HCT116 (cell line): ENCODE results near the gene CR2. TPM values are rescaled to one million over a fixed set of nuclear protein-coding genes. Genes with fewer than 3 reads are reported as not detected.

Experiments
- ATAC-seq: fragments of 200-7000 bp; cut with Tn5 transposase; 2 replicates; pipeline ENCODE4 v1.9.1; 2020; ENCODE audit warnings: mild to moderate bottlenecking, moderate library complexity
- BruUV-seq: library from RNA; stranded (reverse); fragments of 400-500 nt; replicated peaks from 2 replicates; lab custom pipeline; 2021; lab: Mats Ljungman, UMichigan
- CTCF ChIA-PET: fragments of 300-600 bp; sonication (Branson Sonifier 250); formaldehyde crosslinking; loops from one replicate; lab custom pipeline; 2021; ENCODE audit warnings: antibody characterized with exemption; lab: Charles Lee
- POLR2A ChIA-PET: fragments of 300-600, 350-600 bp; sonication (Branson Sonifier 250); formaldehyde crosslinking; loops from one replicate; lab custom pipeline; 2021; ENCODE audit warnings: antibody characterized with exemption; lab: Charles Lee
- RAD21 ChIA-PET, 2 experiments: fragments of 300-600 bp; sonication (Branson Sonifier 250); formaldehyde crosslinking; loops; one replicate each; lab custom pipeline; 2023; ENCODE audit warnings: low total read pairs in 2 of 2; ENCODE audit not compliant: uncharacterized antibody in 2 of 2, unreplicated experiment in 2 of 2, low non-redundant PET in 1 of 2; lab: Charles Lee
- DNase-seq: peaks from one replicate; pipeline ENCODE4 v3.0.0-alpha.2; 2010; ENCODE audit warnings: low read depth, low spot score
- H2AFZ ChIP-seq: fragments of 200-600 bp; shearing (Covaris generic), sonication (generic); 2 replicates; pipeline ENCODE4 v1.6.1; 2017; ENCODE audit warnings: low read depth, mixed run types, mixed read lengths, antibody characterized with exemption, low read length; ENCODE audit not compliant: poor library complexity, severe bottlenecking
- H3K27ac ChIP-seq: 2 replicates; pipeline ENCODE4 v1.5.1; 2012; ENCODE audit warnings: low read depth, low read length
- H3K27me3 ChIP-seq: fragments of 200-600 bp; sonication (generic); 2 replicates; pipeline ENCODE4 v1.6.1; 2016; ENCODE audit warnings: mixed run types, low read length, mixed read lengths; ENCODE audit not compliant: insufficient read depth
- H3K36me3 ChIP-seq, 2 experiments: fragments of 200-500 bp in 1 of 2; fragments of 200-600 bp in 1 of 2; sonication (Bioruptor generic) in 1 of 2; sonication (generic) in 1 of 2; 2 replicates each; pipeline versions ENCODE4 v1.5.1 to v1.6.1; 2014 to 2016; ENCODE audit warnings: low read length in 2 of 2, inconsistent platforms in 1 of 2, mixed read lengths in 1 of 2, mixed run types in 1 of 2; ENCODE audit not compliant: insufficient read depth in 2 of 2, control insufficient read depth in 1 of 2
- H3K4me1 ChIP-seq, 2 experiments: fragments of 200-600 bp in 1 of 2; sonication (generic) in 1 of 2; 2 replicates each; pipeline versions ENCODE4 v1.5.1 to v1.6.1; 2012 to 2017; ENCODE audit warnings: low read length in 2 of 2, inconsistent platforms in 1 of 2, mild to moderate bottlenecking in 1 of 2, mixed read lengths in 1 of 2, mixed run types in 1 of 2, moderate library complexity in 1 of 2; ENCODE audit not compliant: insufficient read depth in 2 of 2, control insufficient read depth in 1 of 2
- H3K4me2 ChIP-seq: fragments of 200-600 bp; sonication (generic); 2 replicates; pipeline ENCODE4 v1.6.1; 2017; ENCODE audit warnings: mixed run types, low read length, mixed read lengths
- H3K4me3 ChIP-seq, 2 experiments: fragments of 200-600 bp in 1 of 2; sonication (generic) in 1 of 2; replicated peaks in 1 of 2; 2 replicates each; pipeline ENCODE4 v1.5.1; 2011 to 2016; ENCODE audit warnings: low read length in 2 of 2, control low read depth in 1 of 2, low read depth in 1 of 2, mild to moderate bottlenecking in 1 of 2, mixed read lengths in 1 of 2, mixed run types in 1 of 2
- H3K79me2 ChIP-seq: fragments of 200-600 bp; sonication (generic); 2 replicates; pipeline ENCODE4 v1.6.1; 2017; ENCODE audit warnings: mild to moderate bottlenecking, mixed run types, low read length, moderate library complexity, mixed read lengths; ENCODE audit not compliant: insufficient read depth
- H3K9ac ChIP-seq: fragments of 200-600 bp; sonication (generic); 2 replicates; pipeline ENCODE4 v1.6.1; 2016; ENCODE audit warnings: low read length, mixed read lengths
- H3K9me2 ChIP-seq: fragments of 200-600 bp; sonication (generic), shearing (Covaris generic); 2 replicates; pipeline ENCODE4 v1.6.1; 2017; ENCODE audit warnings: mixed run types, mild to moderate bottlenecking, moderate library complexity; ENCODE audit not compliant: insufficient read depth
- H3K9me3 ChIP-seq, 2 experiments: fragments of 200-500 bp in 1 of 2; fragments of 200-600 bp in 1 of 2; sonication (Bioruptor generic) in 1 of 2; sonication (generic) in 1 of 2; 2 replicates each; pipeline ENCODE4 v1.6.1; 2014 to 2017; ENCODE audit warnings: low read length in 2 of 2, mixed read lengths in 2 of 2, inconsistent platforms in 1 of 2, low read depth in 1 of 2, mild to moderate bottlenecking in 1 of 2, mixed run types in 1 of 2, moderate library complexity in 1 of 2; ENCODE audit not compliant: control insufficient read depth in 1 of 2, insufficient read depth in 1 of 2
- H4K20me1 ChIP-seq: fragments of 200-600 bp; sonication (generic), shearing (Covaris generic); 2 replicates; pipeline ENCODE4 v1.6.1; 2017; ENCODE audit warnings: mixed run types, mild to moderate bottlenecking, moderate library complexity; ENCODE audit not compliant: insufficient read depth
- CEBPB ChIP-seq: IDR thresholded peaks from 2 replicates; pipeline ENCODE4 v1.6.1; 2012; ENCODE audit warnings: low read depth
- ELF1 ChIP-seq: IDR thresholded peaks from 2 replicates; pipeline ENCODE4 v1.6.1; 2012; ENCODE audit warnings: low read depth, borderline replicate concordance
- EZH2 ChIP-seq: fragments of 200-600 bp; sonication (generic); IDR thresholded peaks from 2 replicates; pipeline ENCODE4 v1.6.1; 2017; ENCODE audit warnings: antibody characterized with exemption, mixed run types
- FOSL1 ChIP-seq: IDR thresholded peaks from 2 replicates; pipeline ENCODE4 v1.6.1; 2012; ENCODE audit warnings: low read depth
- POLR2AphosphoS5 ChIP-seq: IDR thresholded peaks from 2 replicates; pipeline ENCODE4 v1.6.1; 2011; ENCODE audit warnings: mild to moderate bottlenecking, low read depth, low read length, moderate library complexity
- SP1 ChIP-seq: IDR thresholded peaks from 2 replicates; pipeline ENCODE4 v1.6.1; 2012; ENCODE audit warnings: low read depth
- ZFX ChIP-seq: fragments of 450-650 bp; IDR thresholded peaks from 2 replicates; pipeline ENCODE4 v1.6.1; 2017
- intact Hi-C: fragments of 100-400 bp; cut with micrococcal nuclease; formaldehyde crosslinking; loops from 2 replicates; pipeline ENCODE4 v1.10.0; 2022
- total RNA-seq: library from RNA; stranded (reverse); gene quantifications from one replicate; pipeline ENCODE4 v1.2.1, GENCODE V29; 2021; ENCODE audit not compliant: unreplicated experiment
- TF ChIP-seq, protein P1 (sequence below): IDR thresholded peaks from 2 replicates; pipeline ENCODE4 v1.6.1; 2012; ENCODE audit warnings: low read depth
- TF ChIP-seq, protein P2 (sequence below): IDR thresholded peaks from 2 replicates; pipeline ENCODE4 v1.6.1; 2012

The CR2 gene
- total RNA-seq, 1 experiment from 2014 or later, result 4.0 TPM

DNA sequence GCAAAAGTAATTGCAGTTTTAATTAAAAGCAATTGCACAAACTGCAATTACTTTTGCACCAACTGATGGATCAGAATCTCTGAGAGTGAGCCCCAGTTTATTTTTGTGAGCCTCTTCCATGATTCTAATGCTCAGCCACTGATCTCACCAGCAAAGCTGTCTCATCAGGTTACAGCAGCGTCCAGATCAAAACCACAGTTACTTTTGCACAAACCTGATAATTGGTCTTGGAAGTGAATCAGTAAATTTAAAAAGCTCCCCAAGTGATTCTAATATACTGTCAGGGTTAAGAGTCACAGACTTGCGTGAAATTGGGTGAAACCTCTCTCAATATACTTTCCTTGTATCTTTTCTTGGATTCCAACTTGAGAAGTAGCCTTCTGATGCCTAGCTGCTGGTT, 13.5 kb upstream of the CR2 start (continued):
- TF ChIP-seq SP1 (no peak), POLR2AphosphoS5 (no peak), EZH2 (no peak), FOSL1 (no peak), ZFX (no peak), ELF1 (no peak)
- TF ChIP-seq, protein P1, sequence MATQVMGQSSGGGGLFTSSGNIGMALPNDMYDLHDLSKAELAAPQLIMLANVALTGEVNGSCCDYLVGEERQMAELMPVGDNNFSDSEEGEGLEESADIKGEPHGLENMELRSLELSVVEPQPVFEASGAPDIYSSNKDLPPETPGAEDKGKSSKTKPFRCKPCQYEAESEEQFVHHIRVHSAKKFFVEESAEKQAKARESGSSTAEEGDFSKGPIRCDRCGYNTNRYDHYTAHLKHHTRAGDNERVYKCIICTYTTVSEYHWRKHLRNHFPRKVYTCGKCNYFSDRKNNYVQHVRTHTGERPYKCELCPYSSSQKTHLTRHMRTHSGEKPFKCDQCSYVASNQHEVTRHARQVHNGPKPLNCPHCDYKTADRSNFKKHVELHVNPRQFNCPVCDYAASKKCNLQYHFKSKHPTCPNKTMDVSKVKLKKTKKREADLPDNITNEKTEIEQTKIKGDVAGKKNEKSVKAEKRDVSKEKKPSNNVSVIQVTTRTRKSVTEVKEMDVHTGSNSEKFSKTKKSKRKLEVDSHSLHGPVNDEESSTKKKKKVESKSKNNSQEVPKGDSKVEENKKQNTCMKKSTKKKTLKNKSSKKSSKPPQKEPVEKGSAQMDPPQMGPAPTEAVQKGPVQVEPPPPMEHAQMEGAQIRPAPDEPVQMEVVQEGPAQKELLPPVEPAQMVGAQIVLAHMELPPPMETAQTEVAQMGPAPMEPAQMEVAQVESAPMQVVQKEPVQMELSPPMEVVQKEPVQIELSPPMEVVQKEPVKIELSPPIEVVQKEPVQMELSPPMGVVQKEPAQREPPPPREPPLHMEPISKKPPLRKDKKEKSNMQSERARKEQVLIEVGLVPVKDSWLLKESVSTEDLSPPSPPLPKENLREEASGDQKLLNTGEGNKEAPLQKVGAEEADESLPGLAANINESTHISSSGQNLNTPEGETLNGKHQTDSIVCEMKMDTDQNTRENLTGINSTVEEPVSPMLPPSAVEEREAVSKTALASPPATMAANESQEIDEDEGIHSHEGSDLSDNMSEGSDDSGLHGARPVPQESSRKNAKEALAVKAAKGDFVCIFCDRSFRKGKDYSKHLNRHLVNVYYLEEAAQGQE, result no peak

DNA sequence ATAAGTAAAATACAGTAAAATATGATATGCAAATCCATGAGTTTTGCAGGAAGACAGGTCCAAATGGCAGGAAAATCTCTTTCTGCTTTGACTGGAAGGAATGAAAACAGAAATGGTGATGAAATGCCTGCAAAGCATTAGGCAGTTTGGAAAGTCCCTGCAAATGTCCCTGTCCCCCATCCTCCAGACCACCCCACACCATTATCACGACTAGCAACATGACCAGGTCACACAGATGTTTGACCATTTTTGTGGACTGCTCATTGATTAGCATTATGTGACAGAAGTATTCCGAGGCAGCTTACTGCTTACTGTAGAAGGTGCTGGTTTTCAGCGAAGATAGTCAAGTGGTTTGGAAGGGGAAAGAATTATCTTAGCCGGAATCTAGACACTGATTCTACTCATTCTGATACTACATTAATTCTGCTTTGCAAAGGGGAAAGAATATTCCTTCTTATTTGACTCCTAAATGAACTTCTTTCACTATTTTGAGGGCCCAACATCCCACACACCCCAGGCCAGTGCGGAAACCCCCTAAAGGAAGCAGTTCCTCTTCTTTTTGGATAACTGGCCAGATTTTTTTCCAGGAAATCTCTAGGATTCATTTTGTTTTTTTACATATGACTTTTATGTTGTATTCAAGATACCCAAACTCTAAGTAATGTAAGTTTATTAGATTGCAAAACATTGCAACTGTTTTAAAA, 9.5 kb upstream of the CR2 start:
- Histone ChIP-seq H3K27me3 (no peaks in the 10 kb centered on the region), H3K4me1 (no peaks in the 10 kb centered on the region), H2AFZ (no peak overlapping the region), H3K4me3 (no peak overlapping the region), H3K9ac (no peak overlapping the region), H3K9me3 (no peaks in the 10 kb centered on the region), H3K27ac (no peak overlapping the region), H3K9me2 (no peaks in the 10 kb centered on the region), H3K4me2 (no peak overlapping the region), H3K79me2 (no peaks in the 10 kb centered on the region), H4K20me1 (no peaks in the 10 kb centered on the region), H3K36me3 (no peaks in the 10 kb centered on the region)
- no TSS peak for BruUV-seq
- ChIA-PET RAD21 (no interaction called here), POLR2A (no interaction called here), CTCF (no interaction called here)
- DNase-seq (no peak), ATAC-seq (no peak)
- no peak for TF ChIP-seq CEBPB
- TF ChIP-seq, protein P2, sequence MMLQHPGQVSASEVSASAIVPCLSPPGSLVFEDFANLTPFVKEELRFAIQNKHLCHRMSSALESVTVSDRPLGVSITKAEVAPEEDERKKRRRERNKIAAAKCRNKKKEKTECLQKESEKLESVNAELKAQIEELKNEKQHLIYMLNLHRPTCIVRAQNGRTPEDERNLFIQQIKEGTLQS, result no peak
- intact Hi-C loops, result no loop called here
